H1 (cell line): Measurements from ENCODE around the gene FAM227B. TPM values are rescaled to one million over a fixed set of nuclear protein-coding genes. Genes with fewer than 3 reads are reported as not detected.

Experiments used
- CTCF ChIA-PET: fragments of 300-600 bp; sonication (Branson Sonifier 250); formaldehyde crosslinking; loops from one replicate; lab custom pipeline; 2021; ENCODE audit not compliant: partially characterized antibody; lab: Charles Lee
- POLR2A ChIA-PET: fragments of 300-600 bp; sonication (Branson Sonifier 250); formaldehyde crosslinking; loops from one replicate; lab custom pipeline; 2021; ENCODE audit warnings: inconsistent platforms; ENCODE audit not compliant: partially characterized antibody; lab: Charles Lee
- DNase-seq, 2 experiments: peaks; one replicate each; pipeline versions ENCODE4 v3.0.0 to v3.0.0-alpha.2; 2010 to 2022; ENCODE audit warnings: low spot score in 2 of 2, low read depth in 1 of 2, mixed read lengths in 1 of 2
- FAIRE-seq: peaks from 2 replicates; lab custom pipeline; 2011; peaks lifted over from hg19 to GRCh38; lab: Jason Lieb, UNC
- H2AFZ ChIP-seq: 2 replicates; pipeline ENCODE4 v1.8.1; 2012; ENCODE audit warnings: low read length, inconsistent platforms
- H2AK5ac ChIP-seq: 2 replicates; pipeline ENCODE4 v1.6.1; 2013; ENCODE audit warnings: low read depth, low read length
- H2BK120ac ChIP-seq: replicated peaks from 2 replicates; pipeline ENCODE3; 2013; ENCODE audit warnings: low read depth, low read length, inconsistent platforms
- H2BK12ac ChIP-seq: 2 replicates; pipeline ENCODE4 v1.6.1; 2013; ENCODE audit warnings: low read depth, low read length
- H2BK15ac ChIP-seq: 2 replicates; pipeline ENCODE4 v1.6.1; 2013; ENCODE audit warnings: low read length
- H2BK20ac ChIP-seq: 2 replicates; pipeline ENCODE4 v1.6.1; 2013; ENCODE audit warnings: low read length
- H2BK5ac ChIP-seq: 2 replicates; pipeline ENCODE4 v1.6.1; 2013; ENCODE audit warnings: low read depth, low read length
- H3K14ac ChIP-seq: 2 replicates; pipeline ENCODE4 v1.6.1; 2013; ENCODE audit warnings: inconsistent platforms; ENCODE audit not compliant: insufficient read length
- H3K18ac ChIP-seq: 2 replicates; pipeline ENCODE4 v1.6.1; 2013; ENCODE audit warnings: low read length; ENCODE audit errors: extremely low read depth
- H3K23ac ChIP-seq: 2 replicates; pipeline ENCODE4 v1.6.1; 2013; ENCODE audit warnings: inconsistent platforms; ENCODE audit not compliant: insufficient read length
- H3K23me2 ChIP-seq: 2 replicates; pipeline ENCODE4 v1.6.1; 2013; ENCODE audit warnings: low read depth, low read length
- H3K27ac ChIP-seq: 2 replicates; pipeline ENCODE4 v1.6.1; 2011; ENCODE audit warnings: low read depth, low read length, inconsistent platforms
- H3K27me3 ChIP-seq, 4 experiments: replicated peaks in 1 of 4; 1 replicate in 1 of 4; 2 replicates in 3 of 4; pipeline versions ENCODE4 v1.6.1 to v1.8.1; 2011 to 2013; ENCODE audit warnings: low read length in 3 of 4, mild to moderate bottlenecking in 3 of 4, inconsistent platforms in 2 of 4, mixed read lengths in 2 of 4, moderate library complexity in 1 of 4; ENCODE audit not compliant: control insufficient read depth in 3 of 4, insufficient read depth in 3 of 4; ENCODE audit errors: extremely low read depth in 1 of 4
- H3K36me3 ChIP-seq, 4 experiments: 2 replicates each; pipeline versions ENCODE4 v1.6.1 to v1.8.1; 2011 to 2013; ENCODE audit warnings: mild to moderate bottlenecking in 4 of 4, low read length in 3 of 4, moderate library complexity in 2 of 4, control low read depth in 1 of 4, inconsistent platforms in 1 of 4; ENCODE audit not compliant: insufficient read depth in 4 of 4, control insufficient read depth in 2 of 4
- H3K4ac ChIP-seq: replicated peaks from 2 replicates; pipeline ENCODE3; 2013; ENCODE audit warnings: low read length, low read depth, mixed read lengths, inconsistent platforms; ENCODE audit not compliant: insufficient read length
- H3K4me1 ChIP-seq, 4 experiments: replicated peaks in 1 of 4; 1 replicate in 1 of 4; 2 replicates in 3 of 4; pipeline versions ENCODE4 v1.6.1 to v1.8.1; 2011 to 2013; ENCODE audit warnings: low read length in 3 of 4, inconsistent platforms in 2 of 4, mixed read lengths in 1 of 4; ENCODE audit not compliant: insufficient read depth in 4 of 4, control insufficient read depth in 3 of 4
- H3K4me2 ChIP-seq, 2 experiments: 2 replicates each; pipeline versions ENCODE4 v1.6.1 to v1.8.1; 2011 to 2013; ENCODE audit warnings: low read depth in 2 of 2, low read length in 2 of 2, control low read depth in 1 of 2, inconsistent platforms in 1 of 2, mild to moderate bottlenecking in 1 of 2; ENCODE audit not compliant: insufficient read depth in 1 of 2
- H3K4me3 ChIP-seq, 4 experiments: fragments of 200-600, 300-600 bp in 1 of 4; sonication (generic), shearing (Covaris generic), sonication (Bioruptor Twin) in 1 of 4; 2 replicates each; pipeline versions ENCODE4 v1.5.1 to v1.8.1; 2011 to 2016; ENCODE audit warnings: low read length in 4 of 4, low read depth in 3 of 4, control low read depth in 2 of 4, inconsistent platforms in 2 of 4, mild to moderate bottlenecking in 2 of 4, mixed read lengths in 1 of 4, moderate library complexity in 1 of 4; ENCODE audit not compliant: insufficient read depth in 2 of 4; ENCODE audit errors: extremely low read depth in 1 of 4
- H3K56ac ChIP-seq: replicated peaks from 2 replicates; pipeline ENCODE3; 2013; ENCODE audit warnings: low read depth, mild to moderate bottlenecking, mixed read lengths, low read length, inconsistent platforms; ENCODE audit not compliant: insufficient read length
- H3K79me1 ChIP-seq: 2 replicates; pipeline ENCODE4 v1.6.1; 2013; ENCODE audit warnings: low read depth, low read length, control low read depth
- H3K79me2 ChIP-seq, 2 experiments: 2 replicates each; pipeline versions ENCODE4 v1.6.1 to v1.8.1; 2012 to 2013; ENCODE audit warnings: low read length in 2 of 2, mild to moderate bottlenecking in 2 of 2, inconsistent platforms in 1 of 2; ENCODE audit not compliant: insufficient read depth in 2 of 2, control insufficient read depth in 1 of 2
- H3K9ac ChIP-seq, 4 experiments: replicated peaks in 1 of 4; 1 replicate in 1 of 4; 2 replicates in 3 of 4; pipeline versions ENCODE4 v1.6.1 to v1.8.1; 2011 to 2013; ENCODE audit warnings: low read depth in 3 of 4, low read length in 3 of 4, control low read depth in 2 of 4, mild to moderate bottlenecking in 2 of 4, moderate library complexity in 2 of 4, inconsistent platforms in 1 of 4; ENCODE audit errors: extremely low read depth in 1 of 4
- H3K9me3 ChIP-seq, 2 experiments: 2 replicates each; pipeline versions ENCODE4 v1.6.1 to v1.8.1; 2012 to 2013; ENCODE audit warnings: mild to moderate bottlenecking in 2 of 2, moderate library complexity in 2 of 2, control low read depth in 1 of 2, inconsistent platforms in 1 of 2, low read depth in 1 of 2, low read length in 1 of 2, mixed read lengths in 1 of 2; ENCODE audit not compliant: insufficient read depth in 2 of 2
- H4K20me1 ChIP-seq, 2 experiments: replicated peaks in 1 of 2; 2 replicates each; pipeline versions ENCODE3 to v1.8.1; 2011 to 2013; ENCODE audit warnings: inconsistent platforms in 2 of 2, low read length in 2 of 2, mild to moderate bottlenecking in 1 of 2; ENCODE audit not compliant: insufficient read depth in 2 of 2, control insufficient read depth in 1 of 2
- H4K5ac ChIP-seq: 2 replicates; pipeline ENCODE4 v1.6.1; 2013; ENCODE audit warnings: low read length, low read depth, mixed read lengths, inconsistent platforms; ENCODE audit not compliant: insufficient read length
- H4K8ac ChIP-seq: 2 replicates; pipeline ENCODE4 v1.8.0; 2013; ENCODE audit warnings: mild to moderate bottlenecking, moderate library complexity, low read length, inconsistent platforms; ENCODE audit not compliant: insufficient read depth; ENCODE audit errors: extremely low read depth
- H4K91ac ChIP-seq: replicated peaks from 2 replicates; pipeline ENCODE3; 2013; ENCODE audit warnings: low read length, mixed read lengths, inconsistent platforms; ENCODE audit not compliant: insufficient read length
- HDAC2 ChIP-seq, 2 experiments: fragments of 300-600 bp in 1 of 2; sonication (generic) in 1 of 2; IDR thresholded peaks; 2 replicates each; pipeline ENCODE4 v1.6.1; 2011 to 2012; ENCODE audit warnings: low read depth in 2 of 2, low read length in 2 of 2, mild to moderate bottlenecking in 2 of 2, moderate library complexity in 2 of 2, borderline replicate concordance in 1 of 2, inconsistent platforms in 1 of 2
- SP2 ChIP-seq: IDR thresholded peaks from 2 replicates; pipeline ENCODE4 v1.6.1; 2012; ENCODE audit warnings: mild to moderate bottlenecking, low read length, inconsistent platforms
- WGBS, 2 experiments: shearing (Covaris generic) in 1 of 2; methylation state at CpG; one replicate each; pipeline versions ENCODE4 v1.1.6 to v1.1.7; 2013 to 2015; ENCODE audit warnings: low lambda C conversion rate in 2 of 2, mixed read lengths in 2 of 2, inconsistent platforms in 1 of 2, low coverage in 1 of 2, missing lambda C conversion rate in 1 of 2; ENCODE audit not compliant: insufficient replicate concordance in 2 of 2, insufficient coverage in 1 of 2, insufficient read length in 1 of 2; ENCODE audit errors: extremely low coverage in 1 of 2, missing lambda C conversion rate in 1 of 2; 5-methylcytosine and 5-hydroxymethylcytosine counted together
- long read RNA-seq, 2 experiments: library from RNA in 1 of 2; library from capped mRNA in 1 of 2; stranded (forward); transcript quantifications; one replicate each; pipeline ENCODE4 v2.0.0, GENCODE V29; 2021; ENCODE audit warnings: inconsistent platforms in 1 of 2
- polyA minus RNA-seq, 3 experiments: library from RNA; depleted of rRNA, polyadenylated mRNA; stranded (reverse); fragments of >200 nt; gene quantifications; 1 replicate in 2 of 3; 2 replicates in 1 of 3; pipeline ENCODE4 v1.2.3, GENCODE V29; 2011
- polyA plus RNA-seq, 7 experiments: library from polyadenylated mRNA; depleted of rRNA in 3 of 7; stranded (reverse) in 5 of 7; unstranded in 2 of 7; fragments of >200 nt in 5 of 7; fragments of 200-250 nt in 2 of 7; gene quantifications; 1 replicate in 5 of 7; 2 replicates in 1 of 7; 4 replicates in 1 of 7; pipeline versions ENCODE4 v1.2.1 to v1.2.3, GENCODE V29; 2011 to 2013; ENCODE audit warnings: missing spikeins in 2 of 7, mixed read lengths in 2 of 7
- total RNA-seq: library from RNA; stranded (reverse); fragmentation: NEBNext Ultra II Directional; extraction: Animal tissue kit (Norgen Biotek cat#: 25700); gene quantifications from 2 replicates; pipeline ENCODE4 v1.2.1, GENCODE V29; 2021
- TF ChIP-seq, protein P1 (sequence below): IDR thresholded peaks from 2 replicates; pipeline ENCODE4 v1.6.1; 2012; ENCODE audit warnings: low read length, inconsistent platforms

FAM227B gene, protein sequence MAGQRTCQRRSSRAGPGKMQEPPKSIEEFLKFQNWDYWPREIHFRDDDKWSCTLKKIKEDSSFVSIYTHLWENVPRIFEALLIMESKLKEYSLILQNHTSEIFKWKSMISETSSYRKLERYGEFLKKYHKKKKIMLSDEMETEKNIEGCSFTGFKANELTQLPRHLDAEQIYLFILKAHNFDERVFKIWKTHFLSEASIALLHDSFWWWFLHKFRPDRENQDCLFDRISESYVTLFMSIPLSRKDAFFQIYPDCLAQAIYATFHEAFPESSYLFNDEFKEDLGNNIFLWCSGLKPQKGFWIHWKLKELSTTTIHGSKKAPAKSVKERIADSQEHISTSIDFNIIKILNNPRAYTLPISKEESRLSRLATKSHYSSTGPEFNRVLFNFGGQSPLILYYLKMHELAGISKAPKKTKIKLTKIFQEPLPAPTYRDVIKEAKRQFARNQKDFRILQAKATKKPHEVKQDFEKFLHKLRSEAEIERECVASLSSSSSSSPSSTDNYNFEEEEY
- total RNA-seq (6.5 and 7.4 TPM in 2 replicates), polyA plus RNA-seq (2011; rRNA removed) (2.0 and 4.0 TPM in 2 replicates), polyA minus RNA-seq (2011; rRNA and poly(A)+ RNA removed) (5.3 and 8.0 TPM in 2 replicates)
- 3.6 TPM for polyA plus RNA-seq (2011; cell fraction: cytosol; rRNA removed)
- 3.0 TPM for polyA plus RNA-seq (2011; cell fraction: nucleus; rRNA removed)
- 2.0 to 4.5 TPM (median 3.5 TPM) in 4 replicates for polyA plus RNA-seq (2012, experiment 1 of 2)
- 0.58 TPM for polyA plus RNA-seq (2012, experiment 2 of 2)
- polyA plus RNA-seq (2013, experiment 1 of 2): 4.3 TPM
- 3.9 TPM for polyA plus RNA-seq (2013, experiment 2 of 2)
- 3.2 TPM for polyA minus RNA-seq (2011; cell fraction: cytosol; rRNA and poly(A)+ RNA removed)
- polyA minus RNA-seq (2011; cell fraction: nucleus; rRNA and poly(A)+ RNA removed): 11.3 TPM
- long read RNA-seq, experiment 1, partial matches to known transcripts: 2 of 5 reads
- long read RNA-seq, experiment 1, other reads (novel, unspliced or antisense): 2 of 5 reads
- long read RNA-seq, experiment 2, partial matches to known transcripts: 4 of 8 reads
- long read RNA-seq, experiment 2, other reads (novel, unspliced or antisense): 4 of 8 reads

DNA sequence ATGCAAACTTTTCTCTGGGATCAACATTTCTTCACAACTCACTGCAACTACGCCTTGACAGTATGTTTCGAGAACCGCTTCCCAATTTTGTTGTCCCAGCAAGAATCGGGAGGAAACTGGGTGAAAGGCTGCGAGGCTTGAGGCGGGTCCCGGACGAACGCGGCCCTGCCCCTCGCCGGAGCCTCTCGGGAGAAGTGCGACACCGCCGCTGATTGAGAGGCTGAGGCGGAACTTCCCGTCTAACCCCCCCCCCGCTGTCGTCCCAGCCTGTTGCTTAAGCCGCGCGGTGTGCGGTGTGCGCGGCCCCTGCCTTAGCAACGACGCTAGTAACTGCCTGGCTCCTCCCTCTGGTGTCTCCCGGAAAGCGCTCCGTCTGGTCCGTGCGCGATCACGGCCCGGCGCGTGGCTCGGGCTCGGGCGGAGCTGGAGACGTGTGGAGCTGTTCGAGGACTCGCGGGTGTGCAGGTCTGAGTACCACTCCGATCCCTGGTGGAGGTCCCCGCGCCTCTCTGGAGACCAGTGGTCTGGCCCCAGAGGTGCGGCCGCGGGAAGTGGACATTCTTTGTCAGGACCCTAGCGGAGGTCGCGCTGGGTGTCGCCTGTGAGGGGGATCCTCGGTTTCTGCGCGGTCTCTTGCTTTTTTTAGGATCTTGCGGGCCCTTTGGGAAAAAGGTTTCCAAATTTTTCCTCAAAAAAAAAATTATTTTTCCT is at the start of gene FAM227B, which contains the start of gene DTWD1:
Gene FAM227B (minus strand): TSS at position 161 of the 711 bp plus-strand sequence. CDS start 5,647 bp downstream, outside the sequence.
Gene DTWD1 (plus strand): TSS at position 391 of the 711 bp plus-strand sequence. CDS start 4,120 bp downstream, outside the sequence.
- Histone ChIP-seq H3K27ac (peak within 1 kb of the TSS; percentile 79), H3K4me3 (peak within 1 kb of the TSS; percentile 78 to 87 (median 84)), H4K5ac (peak within 1 kb of the TSS; percentile 73), H2AFZ (peak within 1 kb of the TSS; percentile 80), H3K4me2 (peak within 1 kb of the TSS; percentile 70 to 74), H2BK20ac (no peak within 1 kb of the TSS), H3K9ac (peak within 1 kb of the TSS; percentile 52 to 92 (median 89)), H3K14ac (no peak within 1 kb of the TSS), H3K79me2 (peaks cover 0 to 46% of the 10 kb centered on the region in 2 experiments; a peak in 2 of 4 replicates), H4K8ac (peak within 1 kb of the TSS; percentile 93; the same call in 1 of the 2 replicates), H2BK120ac (no peak within 1 kb of the TSS), H3K27me3 (no peaks in the 10 kb centered on the region), H3K23me2 (no peaks in the 10 kb centered on the region), H3K23ac (no peak within 1 kb of the TSS), H4K20me1 (no peaks in the 10 kb centered on the region), H3K4ac (no peak within 1 kb of the TSS), H2BK15ac (no peak within 1 kb of the TSS), H3K9me3 (no peaks in the 10 kb centered on the region), H2BK12ac (no peak within 1 kb of the TSS), H2AK5ac (no peak within 1 kb of the TSS), H3K4me1 (peaks cover 0 to 3% (median 2%) of the 10 kb centered on the region in 4 experiments; a peak in 3 of 7 replicates), H3K56ac (no peak within 1 kb of the TSS), H3K18ac (peak within 1 kb of the TSS; percentile 36; the same call in 1 of the 2 replicates), H3K79me1 (no peaks in the 10 kb centered on the region; the same call in 1 of the 2 replicates), H3K36me3 (peaks cover 0 to 10% (median 2%) of the 10 kb centered on the region in 4 experiments; a peak in 5 of 8 replicates), H4K91ac (no peak within 1 kb of the TSS), H2BK5ac (peak within 1 kb of the TSS; percentile 79; the same call in 1 of the 2 replicates)
- POLR2A ChIA-PET: interaction anchor here (0.7 to 1.5 kb wide), 3 partner anchors 24 to 529 kb away, joined by 3 read pairs; no protein-coding TSS in a partner anchor
- no peak for FAIRE-seq
- DNase-seq: peak; percentile 87 to 88
- WGBS, 2 experiments: 1% methylated on average over 59 of the region's 59 CpGs; no CpG with 5 or more reads in 1 of the 2 experiments
- CTCF ChIA-PET: interaction anchor here (0.6 kb wide), 2 partner anchors 211 to 657 kb away, joined by 3 read pairs; partner anchors contain the start of gene SHC4
- TF ChIP-seq SP2 (no peak), HDAC2 (IDR thresholded peaks at IDR 0.05; ENCODE audit: borderline replicate concordance in 1 of 2, low read depth in 2 of 2, low read length in 2 of 2) (peak; percentile 92 to 97; a peak in 3 of 4 replicates)
- TF ChIP-seq, protein P1, sequence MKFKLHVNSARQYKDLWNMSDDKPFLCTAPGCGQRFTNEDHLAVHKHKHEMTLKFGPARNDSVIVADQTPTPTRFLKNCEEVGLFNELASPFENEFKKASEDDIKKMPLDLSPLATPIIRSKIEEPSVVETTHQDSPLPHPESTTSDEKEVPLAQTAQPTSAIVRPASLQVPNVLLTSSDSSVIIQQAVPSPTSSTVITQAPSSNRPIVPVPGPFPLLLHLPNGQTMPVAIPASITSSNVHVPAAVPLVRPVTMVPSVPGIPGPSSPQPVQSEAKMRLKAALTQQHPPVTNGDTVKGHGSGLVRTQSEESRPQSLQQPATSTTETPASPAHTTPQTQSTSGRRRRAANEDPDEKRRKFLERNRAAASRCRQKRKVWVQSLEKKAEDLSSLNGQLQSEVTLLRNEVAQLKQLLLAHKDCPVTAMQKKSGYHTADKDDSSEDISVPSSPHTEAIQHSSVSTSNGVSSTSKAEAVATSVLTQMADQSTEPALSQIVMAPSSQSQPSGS: no peak
